MM.1S (cell line): ENCODE data around the gene TIFAB.

Experiments used
- CTCF ChIP-seq: fragments of 300-600 bp; sonication (generic); IDR thresholded peaks from 2 replicates; pipeline ENCODE4 v1.5.1; 2016; ENCODE audit warnings: antibody characterized with exemption, low read length, mixed read lengths
- EZH2 ChIP-seq: fragments of 300-600 bp; sonication (generic); optimal IDR thresholded peaks from 2 replicates; pipeline ENCODE3; 2017; ENCODE audit warnings: low read depth, mild to moderate bottlenecking, antibody characterized with exemption, low read length, mixed read lengths
- EZH2phosphoT487 ChIP-seq: fragments of 300-600 bp; sonication (generic); IDR thresholded peaks from 2 replicates; pipeline ENCODE4 v1.6.1; 2018; ENCODE audit warnings: antibody characterized with exemption, low read length

- TF ChIP-seq CTCF (no peak), EZH2 (no peak), EZH2phosphoT487 (no peak)
Observed at GRCh38 chr5:135481387-135481786, 29.2 kb upstream of the TIFAB start.
